ENCODE results near the gene TAS2R60.

GRCh38 chr7:143487061-143487460, 43.8 kb downstream of the TAS2R60 start:
- TF ChIP-seq CTCF (IDR thresholded peaks at IDR 0.05) = no peak
- no peak for TF ChIP-seq POLR2A (IDR thresholded peaks at IDR 0.05)

All from lower leg skin (tissue), 3 donors.